Astrocyte of the cerebellum (primary cell): ENCODE data around the gene JCAD.

ENCODE experiments used
- DNase-seq: peaks from one replicate; pipeline ENCODE4 v3.0.0-alpha.2; 2011; ENCODE audit warnings: low read depth
- H3K4me3 ChIP-seq: 2 replicates; pipeline ENCODE4 v1.5.1; 2011; ENCODE audit warnings: mild to moderate bottlenecking, low read depth, low read length, moderate library complexity
- in situ Hi-C: cut with HindIII; loops from 2 replicates; pipeline ENCODE4 v1.10.0; 2017; ENCODE audit warnings: low sequenced_read_pairs
- TF ChIP-seq, protein P1 (sequence below): IDR thresholded peaks from 2 replicates; pipeline ENCODE4 v1.5.1; 2012; ENCODE audit warnings: low read length, low read depth, moderate library complexity, mild to moderate bottlenecking; ENCODE audit errors: missing control alignments

Gene JCAD

DNA sequence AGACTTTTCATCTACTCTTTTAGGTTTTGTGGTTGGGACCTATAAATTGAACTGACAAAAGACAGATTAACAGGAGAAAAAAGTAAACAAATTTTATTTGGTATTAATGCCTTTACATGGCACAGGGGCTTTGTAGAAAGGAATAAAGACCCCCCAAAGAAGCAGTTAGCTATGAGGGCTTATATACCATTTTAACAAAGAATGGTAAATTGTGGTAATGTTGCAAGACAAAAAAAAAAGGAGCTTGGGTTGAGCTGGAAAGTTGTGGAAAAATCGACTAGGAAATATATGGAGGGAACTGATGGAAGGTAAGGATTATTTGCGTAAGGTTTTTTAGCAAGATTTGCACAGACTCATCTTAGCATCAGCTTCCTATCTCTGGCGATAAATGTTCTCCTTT is 84.6 kb downstream of the JCAD start:
- H3K4me3 ChIP-seq, result no peak overlapping the region
- in situ Hi-C loops, result no loop called here
- TF ChIP-seq, protein P1, sequence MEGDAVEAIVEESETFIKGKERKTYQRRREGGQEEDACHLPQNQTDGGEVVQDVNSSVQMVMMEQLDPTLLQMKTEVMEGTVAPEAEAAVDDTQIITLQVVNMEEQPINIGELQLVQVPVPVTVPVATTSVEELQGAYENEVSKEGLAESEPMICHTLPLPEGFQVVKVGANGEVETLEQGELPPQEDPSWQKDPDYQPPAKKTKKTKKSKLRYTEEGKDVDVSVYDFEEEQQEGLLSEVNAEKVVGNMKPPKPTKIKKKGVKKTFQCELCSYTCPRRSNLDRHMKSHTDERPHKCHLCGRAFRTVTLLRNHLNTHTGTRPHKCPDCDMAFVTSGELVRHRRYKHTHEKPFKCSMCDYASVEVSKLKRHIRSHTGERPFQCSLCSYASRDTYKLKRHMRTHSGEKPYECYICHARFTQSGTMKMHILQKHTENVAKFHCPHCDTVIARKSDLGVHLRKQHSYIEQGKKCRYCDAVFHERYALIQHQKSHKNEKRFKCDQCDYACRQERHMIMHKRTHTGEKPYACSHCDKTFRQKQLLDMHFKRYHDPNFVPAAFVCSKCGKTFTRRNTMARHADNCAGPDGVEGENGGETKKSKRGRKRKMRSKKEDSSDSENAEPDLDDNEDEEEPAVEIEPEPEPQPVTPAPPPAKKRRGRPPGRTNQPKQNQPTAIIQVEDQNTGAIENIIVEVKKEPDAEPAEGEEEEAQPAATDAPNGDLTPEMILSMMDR, result no peak
- no peak for DNase-seq

GRCh38 chr10:29973921-29974320 is 85.5 kb downstream of the JCAD start:
- no peak overlapping the region for H3K4me3 ChIP-seq
- no peak for DNase-seq
- in situ Hi-C loops, result no loop called here
- TF ChIP-seq, protein P1, result no peak

GRCh38 chr10:29970576-29970975 is 88.8 kb downstream of the JCAD start:
- in situ Hi-C loops, result no loop called here
- no peak overlapping the region for H3K4me3 ChIP-seq
- DNase-seq, result no peak
- TF ChIP-seq, protein P1, result no peak

- in situ Hi-C loops, result no loop called here
- TF ChIP-seq, protein P1, result no peak
- no peak for DNase-seq
- no peak overlapping the region for H3K4me3 ChIP-seq
Measured at GRCh38 chr10:29970012-29970396, 89.4 kb downstream of the JCAD start.

GRCh38 chr10:29969255-29970011 is 90.0 kb downstream of the JCAD start:
- no peak for DNase-seq
- no peak overlapping the region for H3K4me3 ChIP-seq
- TF ChIP-seq, protein P1, result no peak
- in situ Hi-C loops, result no loop called here

- in situ Hi-C loops, result no loop called here
Measured at GRCh38 chr10:29968585-29968984, 90.8 kb downstream of the JCAD start.

More at GRCh38 chr10:29968585-29968984, 90.8 kb downstream of the JCAD start:
- TF ChIP-seq, protein P1, result no peak
- no peak overlapping the region for H3K4me3 ChIP-seq
- no peak for DNase-seq
